ENCODE results near the gene TMEM132A.
"Not testable (repeated sequence)": the region's sequence is repeated elsewhere in the genome, so short reads cannot be mapped to it uniquely, and the experiment has no call there.

The TMEM132A gene

DNA sequence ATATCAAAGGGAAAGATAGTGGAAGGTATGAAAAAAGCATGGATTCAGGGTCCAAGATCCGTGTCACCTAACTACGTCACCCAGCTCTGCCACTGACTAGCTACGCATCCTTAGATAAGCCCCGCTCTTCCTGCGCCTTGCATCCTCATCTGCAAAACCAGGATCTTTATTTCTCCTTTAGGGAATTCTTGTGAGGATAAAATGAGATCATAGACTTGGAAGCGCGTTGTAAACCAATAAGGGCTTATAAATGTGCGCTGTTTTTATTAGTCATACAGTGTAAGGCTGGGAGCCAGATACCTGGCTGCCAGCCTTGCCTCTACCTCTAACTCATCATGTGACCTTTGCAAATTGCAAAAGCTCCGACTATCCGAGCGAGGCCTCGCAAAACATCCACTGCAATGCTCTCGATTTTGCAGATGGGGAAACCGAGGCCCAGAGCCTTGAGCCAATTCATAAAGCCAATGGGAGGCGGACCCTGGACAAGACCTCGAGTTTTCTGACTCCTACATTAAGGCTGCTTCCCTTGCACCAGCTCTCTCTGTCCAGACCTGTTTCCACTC, 18.6 kb upstream of the TMEM132A start:
- DNase-seq = no peak

DNA sequence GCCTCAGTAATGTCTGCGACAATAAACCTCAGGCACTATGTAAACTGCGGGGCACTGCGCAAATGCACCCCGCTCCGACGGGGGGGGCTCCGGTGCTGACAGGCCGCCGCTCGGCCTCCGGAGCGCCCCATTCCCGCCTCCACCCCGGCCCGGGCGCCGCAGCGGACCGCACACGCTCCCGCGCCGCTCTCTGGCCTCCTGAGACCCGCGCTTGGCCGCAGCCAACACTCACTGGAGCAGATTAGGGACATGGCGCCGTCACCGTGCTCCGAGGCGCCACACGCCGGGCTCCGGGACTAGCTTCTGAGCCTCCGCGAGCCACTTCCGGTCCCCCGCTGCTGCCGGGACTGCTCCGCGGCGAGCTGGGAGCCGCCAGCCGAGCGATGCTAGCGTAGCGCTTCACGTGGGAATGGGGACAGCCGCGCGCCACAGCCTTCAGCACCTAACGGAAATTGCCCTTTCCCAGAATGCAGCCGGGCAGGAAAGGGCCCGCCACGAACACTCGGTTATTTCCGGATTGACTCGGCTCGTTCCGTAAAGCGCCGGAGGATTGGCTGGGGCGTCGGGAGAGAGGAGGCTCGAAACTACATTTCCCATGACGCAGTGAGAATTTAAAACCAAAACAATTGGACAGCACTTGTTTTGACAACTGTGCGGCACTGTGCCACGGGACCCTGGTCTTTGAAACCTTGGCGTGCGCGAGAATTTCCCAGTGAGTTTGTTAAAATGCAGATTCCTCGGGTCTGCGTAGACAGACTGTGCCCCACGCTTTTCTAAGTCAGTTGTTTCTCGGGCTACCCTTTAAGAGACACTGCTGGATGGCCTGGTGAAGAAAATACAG, 17.9 kb upstream of the TMEM132A start, which contains the start of gene PRPF19:
Gene PRPF19 (minus strand): TSS at position 454 of the 841 bp plus-strand sequence. CDS start 203 bp downstream, at position 251.
- peak; percentile 94 for DNase-seq

DNA sequence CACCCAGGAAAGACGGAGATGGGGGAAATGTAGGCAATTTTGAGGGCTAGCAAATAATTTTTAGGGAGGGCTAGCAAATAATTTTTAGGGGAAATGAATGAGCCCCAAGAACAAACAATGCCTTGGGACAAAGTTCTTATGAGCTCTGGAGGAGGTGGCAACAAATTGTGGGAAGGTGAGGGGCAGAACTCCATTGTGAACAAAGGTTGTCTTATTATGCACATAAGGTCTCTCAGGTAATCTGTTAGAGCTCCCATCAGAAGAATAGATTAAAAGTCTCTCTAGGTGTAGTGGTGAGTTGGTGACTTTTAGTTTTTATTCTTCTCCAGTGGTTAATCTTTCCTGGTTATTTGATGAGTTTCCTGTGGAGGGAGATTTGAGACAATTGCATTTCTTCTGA, 15.5 kb upstream of the TMEM132A start:
- no peak for DNase-seq

DNA sequence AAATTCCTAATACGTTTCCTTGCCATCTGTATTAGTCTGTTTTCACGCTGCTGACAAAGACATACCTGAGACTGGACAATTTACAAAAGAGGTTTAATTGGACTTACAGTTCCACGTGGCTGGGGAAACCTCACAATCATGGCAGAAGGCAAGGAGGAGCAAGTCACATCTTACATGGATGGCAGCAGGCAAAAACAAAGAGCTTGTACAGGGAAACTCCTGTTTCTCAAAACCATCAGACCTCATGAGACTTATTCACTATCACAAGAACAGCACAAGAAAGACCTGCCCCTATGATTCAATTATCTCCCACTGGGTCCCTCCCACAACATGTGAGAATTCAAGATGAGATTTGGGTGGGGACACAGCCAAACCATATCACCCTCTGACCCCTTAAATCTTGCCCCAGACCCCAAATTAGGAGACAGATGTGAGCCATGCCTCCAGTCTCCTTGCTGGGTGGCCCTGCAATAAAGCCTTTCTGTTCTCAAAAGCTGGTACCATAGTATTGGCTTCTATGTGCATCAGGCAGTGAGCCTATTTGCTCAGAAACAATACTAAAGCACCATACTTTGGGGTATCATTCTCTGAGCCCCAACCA, 14.5 kb upstream of the TMEM132A start:
- DNase-seq = not testable (repeated sequence)

DNA sequence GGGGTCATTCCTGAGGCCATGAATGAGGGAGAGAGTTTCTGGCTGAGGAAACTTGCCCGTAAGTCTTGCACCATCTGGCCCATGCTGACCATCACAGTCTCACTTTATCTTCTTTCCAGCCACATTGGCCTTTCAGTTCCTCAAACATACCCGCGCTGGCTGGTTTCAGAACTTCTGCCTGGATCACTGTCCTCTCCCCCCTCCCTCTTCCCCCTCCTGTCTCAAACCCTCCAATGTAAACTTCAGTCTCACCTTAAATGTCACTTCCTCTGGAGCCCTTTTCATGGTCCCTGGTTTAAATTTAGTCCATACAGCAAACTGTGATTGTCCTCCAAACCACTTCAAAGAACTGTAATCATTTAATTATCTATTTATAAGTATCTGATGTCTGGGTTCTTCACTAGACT, 14.0 kb upstream of the TMEM132A start:
- DNase-seq = no peak

DNA sequence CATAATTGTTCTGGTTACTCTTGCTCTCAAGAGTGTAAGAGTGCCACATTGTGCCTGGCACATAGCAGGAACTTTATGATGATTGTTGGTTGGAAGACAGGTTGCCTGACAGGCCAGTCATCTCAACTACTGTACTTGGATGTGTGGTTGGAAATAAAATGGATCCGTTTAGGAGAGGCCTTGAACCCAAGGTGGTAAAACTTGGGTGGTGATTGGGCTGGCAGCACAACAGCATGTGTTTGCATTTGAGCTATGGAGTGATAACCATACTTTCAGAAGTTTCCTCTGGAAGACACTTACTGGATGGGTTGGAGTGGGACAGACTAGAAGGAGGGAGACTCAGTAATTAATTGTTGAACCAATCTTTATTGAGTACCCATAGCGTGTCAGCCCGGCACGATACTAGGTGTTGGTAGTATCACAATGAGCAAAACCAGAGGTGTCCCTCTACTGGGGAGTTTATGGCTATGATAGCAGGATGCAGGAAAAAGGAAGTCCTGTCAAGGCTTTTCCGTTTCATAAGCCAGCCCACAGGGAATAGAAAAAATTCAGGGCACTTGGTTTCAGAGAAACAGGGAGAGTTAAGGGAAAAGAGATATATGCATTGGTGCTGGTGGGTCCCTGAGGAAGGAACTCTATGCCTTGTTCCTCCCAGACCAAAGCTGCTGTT, 13.4 kb upstream of the TMEM132A start:
- peak; percentile 59 for DNase-seq

DNA sequence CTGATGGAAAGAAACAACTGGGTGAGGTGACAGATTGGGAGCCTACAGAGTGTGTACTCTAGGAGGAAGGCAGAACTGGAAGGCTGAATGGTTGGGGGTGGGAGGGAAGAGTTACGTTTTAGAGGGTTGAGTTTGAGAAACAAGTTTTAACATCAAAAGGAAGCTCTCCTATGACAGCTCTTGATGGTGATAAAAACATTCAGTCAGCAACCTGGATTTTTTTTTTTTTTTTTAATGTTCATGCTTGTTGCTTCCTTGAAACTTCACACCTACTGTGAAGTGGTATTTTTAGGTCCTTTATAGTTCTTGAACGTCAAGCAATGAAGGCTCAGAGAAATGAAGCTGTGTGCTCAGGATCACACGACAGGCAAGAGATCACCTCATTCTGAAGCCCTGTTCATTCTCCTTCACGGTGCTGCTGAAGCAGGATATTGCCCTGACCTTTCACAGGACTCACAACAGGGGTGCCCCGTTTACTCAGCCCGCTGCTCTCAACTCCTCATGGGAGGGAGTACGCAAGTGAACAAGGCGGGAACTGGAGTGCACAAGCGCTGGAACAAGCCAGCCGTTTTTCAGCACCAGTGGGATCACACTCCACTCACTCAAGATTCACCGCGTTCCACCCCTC, 11.9 kb upstream of the TMEM132A start:
- DNase-seq = no peak

DNA sequence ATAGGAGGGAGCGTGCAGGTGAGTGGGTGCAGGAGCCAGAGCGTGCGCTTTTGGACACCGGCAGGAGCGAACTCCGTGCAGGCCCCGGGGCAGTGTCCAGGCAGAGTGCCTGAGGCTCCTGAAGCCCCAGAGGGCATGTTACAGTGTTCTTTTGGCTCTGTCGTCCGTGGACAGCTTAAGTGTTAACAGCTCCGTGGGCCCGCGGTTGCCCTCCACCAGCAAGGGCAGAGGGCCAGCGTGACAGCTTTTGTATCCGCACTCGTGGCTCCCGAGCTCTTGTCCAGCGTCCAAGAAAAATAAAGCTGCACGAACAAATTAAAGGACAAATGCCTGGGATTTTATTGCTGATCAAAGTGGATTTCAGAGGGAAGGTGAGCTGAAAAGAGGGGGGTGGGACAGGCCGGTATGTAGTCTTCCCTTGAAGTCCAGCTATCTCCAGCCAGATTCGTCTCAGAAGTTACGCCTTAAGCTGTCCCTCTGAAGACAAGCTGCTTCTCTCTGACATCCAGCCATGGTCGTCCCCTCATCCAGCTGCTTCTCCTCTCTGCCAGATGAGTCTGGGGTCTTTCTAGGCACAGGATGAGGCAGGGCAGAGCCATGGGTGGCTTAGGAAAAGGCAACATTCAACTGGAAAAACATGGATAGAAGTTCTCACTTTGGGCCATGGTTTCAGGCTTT, 11.3 kb upstream of the TMEM132A start:
- DNase-seq = no peak

DNA sequence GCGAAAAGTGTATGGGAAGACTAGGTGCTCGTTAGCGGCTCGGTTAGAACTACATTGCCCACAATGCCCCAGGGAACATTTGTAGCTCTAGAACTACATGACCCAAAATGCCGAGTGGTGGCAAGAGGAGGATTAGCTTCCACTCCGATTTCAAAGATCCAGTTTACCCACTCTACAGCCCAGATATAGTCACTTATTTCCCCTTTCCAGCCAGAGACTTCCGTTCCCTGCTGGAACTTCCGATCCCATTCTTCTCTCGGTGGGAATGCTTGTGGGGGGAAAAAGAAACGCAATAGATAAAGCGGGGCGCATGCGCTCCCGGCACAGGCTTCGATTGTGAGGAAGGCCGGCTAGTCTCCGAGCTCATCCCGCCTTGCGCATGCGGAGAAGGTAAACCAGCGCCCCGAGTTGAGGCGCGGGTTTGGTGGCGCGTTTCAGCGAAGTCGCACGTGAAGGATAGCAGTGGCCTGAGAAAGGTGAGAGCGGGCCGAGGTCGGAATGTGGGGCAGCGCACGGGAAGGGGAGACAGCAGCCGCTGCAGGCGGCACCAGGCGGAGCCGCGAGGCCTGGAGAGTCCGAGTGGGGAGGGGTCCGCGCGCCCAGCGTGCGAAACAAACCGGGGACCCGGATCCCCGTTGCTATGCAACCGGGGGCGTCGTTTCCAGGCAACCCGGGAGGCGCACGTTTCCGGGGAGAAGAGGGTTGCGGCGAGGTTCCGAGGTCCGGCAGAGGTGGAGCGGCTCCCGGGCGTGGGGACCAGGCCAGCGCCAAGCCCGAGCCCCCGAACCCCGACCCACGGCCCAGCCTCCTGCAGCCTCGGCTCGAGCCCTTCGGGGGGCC, 10.2 kb upstream of the TMEM132A start, which contains the start of gene TMEM109:
Gene TMEM109 (plus strand): TSS at position 366 of the 840 bp plus-strand sequence. CDS start 5,536 bp downstream, outside the sequence.
- DNase-seq = peak; percentile 75

DNA sequence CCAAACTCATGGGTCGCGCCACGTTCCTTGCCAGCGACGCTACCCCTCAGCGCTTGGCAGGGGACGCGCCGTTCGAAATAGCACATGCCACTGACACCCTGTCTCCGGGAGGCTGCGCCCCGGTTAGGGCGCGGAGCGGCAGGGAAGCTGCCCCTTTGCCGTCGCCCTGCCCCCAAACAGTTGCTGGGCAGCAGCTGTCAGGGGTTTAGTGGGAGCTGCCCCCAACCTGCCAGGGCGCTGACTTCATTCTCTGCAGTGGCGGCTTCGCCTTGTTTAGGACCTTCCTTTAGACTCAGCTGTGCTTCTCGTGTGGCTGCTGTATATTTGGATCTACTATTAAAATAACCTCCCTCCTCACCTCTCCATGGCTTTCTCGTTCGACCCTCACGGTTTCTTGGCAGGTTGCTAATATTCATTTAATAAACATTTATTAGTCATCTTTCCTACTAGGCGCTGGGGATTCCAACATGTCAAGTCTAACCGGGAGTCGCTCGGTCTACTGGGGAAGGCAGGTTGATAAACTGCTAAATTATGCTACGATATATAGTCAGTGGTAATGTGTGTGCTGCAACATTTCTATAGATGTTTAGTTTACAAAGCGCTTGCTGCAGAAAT, 9.5 kb upstream of the TMEM132A start:
- no peak for DNase-seq

DNA sequence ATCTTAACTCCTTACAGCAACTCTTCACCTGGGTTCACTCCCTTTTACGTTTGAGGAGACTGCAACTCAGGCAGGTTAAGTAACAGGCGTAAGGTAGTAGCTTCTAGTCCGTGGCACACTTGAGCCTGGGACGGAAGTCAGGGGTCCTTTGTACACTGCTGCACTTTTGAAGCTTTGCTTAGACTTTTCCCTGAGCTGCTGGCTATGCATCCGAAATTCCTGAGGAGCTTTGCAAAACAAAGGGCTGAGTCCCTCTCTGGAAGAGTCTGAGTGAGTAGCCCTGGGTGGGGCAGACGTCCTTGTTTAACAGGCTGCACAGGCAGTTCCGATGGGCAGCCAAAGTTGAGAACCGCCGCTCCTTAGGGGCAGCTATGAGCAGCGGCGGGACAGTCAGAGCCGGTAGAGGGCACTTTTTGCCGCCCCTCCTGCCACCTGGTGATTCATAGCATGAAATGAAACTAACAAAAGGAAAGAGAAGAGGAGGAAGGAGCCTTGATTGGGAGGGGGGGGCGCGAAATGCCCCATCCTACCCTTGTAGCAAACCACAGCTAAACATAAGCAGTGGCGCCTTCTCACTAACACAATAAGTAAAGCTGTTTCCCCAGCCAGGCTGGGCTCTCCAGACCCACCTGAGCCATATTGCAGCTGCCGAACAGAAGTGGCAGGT, 8.9 kb upstream of the TMEM132A start:
- peak; percentile 11 for DNase-seq

DNA sequence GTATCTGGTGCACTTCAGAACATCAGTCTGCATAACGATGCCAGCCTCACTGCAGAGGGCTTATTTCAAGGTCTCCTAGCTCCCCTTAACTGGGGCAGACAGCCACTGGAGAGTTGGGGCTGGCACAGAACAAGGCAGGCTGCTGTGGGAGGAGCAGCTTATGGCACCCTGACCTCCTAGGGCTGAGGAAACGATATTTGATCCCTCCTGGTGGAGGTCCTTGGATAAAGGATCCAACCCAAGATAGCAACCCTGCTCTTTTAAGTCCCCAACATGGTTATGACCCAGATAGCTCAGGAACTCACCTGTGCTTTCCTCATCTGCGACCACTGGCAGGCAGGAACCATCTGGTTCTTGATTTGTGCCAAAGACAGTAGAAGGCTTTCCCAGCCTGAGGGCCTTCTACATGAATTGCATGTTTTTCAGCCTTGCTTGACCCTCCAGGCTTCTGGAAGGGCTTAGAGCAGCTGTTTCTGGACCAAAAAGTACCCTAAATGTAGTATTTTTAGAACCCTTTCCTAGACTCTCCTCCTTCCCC, 7.5 kb upstream of the TMEM132A start:
- no peak for DNase-seq

DNA sequence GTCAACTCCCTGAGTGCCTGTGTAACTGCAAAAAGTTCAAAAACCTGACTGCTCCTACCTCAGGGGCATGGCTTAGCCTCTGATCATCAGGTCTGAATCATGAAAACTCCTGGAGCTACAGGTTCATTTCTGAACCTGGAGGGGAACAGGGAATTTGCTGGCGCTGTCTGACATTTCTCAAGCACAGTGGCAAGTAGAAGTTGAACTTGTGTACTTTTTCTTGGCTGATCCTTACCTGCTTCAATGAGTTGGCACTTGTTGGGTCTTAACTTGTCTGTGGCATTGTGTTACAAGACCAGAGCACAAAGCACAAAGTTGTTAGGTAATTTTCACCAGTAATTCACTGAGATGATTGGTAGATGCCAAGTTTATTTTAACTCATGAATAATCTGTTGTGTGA, 7.0 kb upstream of the TMEM132A start:
- DNase-seq = no peak

DNA sequence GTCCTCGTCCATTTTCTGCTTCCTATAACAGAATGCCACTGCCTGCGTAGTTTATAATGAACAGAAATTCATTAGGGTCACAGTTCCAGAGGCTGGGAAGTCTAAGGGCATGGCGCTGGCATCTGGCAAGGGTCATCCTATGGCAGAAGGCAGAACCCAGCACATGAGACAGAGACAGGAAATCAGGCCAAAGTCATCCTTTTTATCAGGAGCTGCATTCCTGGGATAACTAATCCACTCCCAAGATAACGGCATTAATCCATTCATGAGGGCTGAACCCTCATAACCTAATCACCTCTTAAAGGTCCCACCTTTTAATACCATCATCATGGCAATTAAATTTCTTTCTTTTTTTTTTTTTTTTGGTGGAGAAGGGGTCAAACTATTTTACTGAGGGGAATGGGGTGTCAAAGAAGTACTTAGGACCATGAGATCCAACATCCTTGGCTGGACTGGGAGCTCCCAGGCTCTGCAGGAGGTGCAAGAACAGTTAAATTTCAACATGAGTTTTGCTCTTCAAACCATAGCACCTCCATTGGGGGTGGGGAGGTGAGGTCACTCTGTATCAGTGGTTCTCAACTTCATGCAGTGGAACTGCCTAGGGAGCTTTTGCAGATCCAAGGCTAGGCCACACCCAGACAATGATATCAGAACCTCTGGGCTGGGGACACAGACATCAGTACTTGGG, 5.9 kb upstream of the TMEM132A start:
- DNase-seq = no peak

DNA sequence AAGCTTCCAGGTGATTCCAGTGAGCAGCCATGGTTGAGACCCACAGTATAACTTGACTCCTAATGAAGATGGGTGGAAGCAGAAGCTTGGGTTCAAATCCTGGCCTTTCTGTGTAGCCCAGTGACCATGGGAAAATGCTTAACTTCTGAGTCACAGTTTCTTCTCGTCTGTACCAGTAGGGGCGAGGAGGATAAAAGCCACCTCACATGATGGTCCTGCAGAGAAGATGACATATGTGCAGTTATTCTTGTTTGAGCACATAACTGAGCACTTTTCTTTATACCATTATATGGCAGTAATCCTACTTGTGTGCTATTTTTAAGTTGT, 5.4 kb upstream of the TMEM132A start:
- DNase-seq = no peak

DNA sequence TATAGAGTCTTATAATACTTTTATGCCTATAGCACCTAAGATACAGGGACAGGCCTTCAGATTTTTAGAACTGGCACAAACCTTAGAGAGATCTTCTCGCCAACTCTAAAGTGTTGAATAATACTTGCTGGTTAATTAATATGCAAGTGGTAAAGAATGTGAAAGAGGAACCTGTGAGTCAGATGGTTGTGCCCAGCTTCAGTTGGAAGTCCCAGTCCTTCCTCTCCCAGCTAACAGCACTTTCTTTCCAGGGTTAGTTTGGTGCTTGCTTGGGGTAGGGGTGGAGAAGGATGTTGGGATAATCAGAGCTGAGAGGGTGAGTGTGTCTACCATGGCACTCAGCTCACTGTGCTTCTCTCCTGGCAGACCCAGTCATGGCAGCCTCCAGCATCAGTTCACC, 4.9 kb upstream of the TMEM132A start:
- DNase-seq = no peak

DNA sequence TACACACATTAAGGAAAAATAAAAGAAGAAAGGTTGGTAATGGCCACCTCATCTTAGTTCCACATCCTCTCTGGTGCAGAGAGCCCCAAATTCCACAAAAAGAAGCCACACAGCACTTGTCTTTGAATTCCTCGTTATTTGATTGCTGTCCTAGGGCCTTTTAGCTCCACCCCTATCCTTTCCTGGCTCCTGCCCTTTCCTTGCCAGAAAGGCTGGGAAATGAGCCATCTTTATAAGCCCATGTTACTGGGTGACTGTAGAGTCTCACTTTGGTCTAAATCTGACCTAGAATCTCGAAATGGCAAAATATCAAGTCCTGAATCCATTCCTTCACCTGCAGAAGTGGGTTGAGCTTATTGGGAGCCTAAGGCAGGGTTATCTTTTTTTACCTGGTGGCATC, 4.3 kb upstream of the TMEM132A start:
- DNase-seq = no peak

DNA sequence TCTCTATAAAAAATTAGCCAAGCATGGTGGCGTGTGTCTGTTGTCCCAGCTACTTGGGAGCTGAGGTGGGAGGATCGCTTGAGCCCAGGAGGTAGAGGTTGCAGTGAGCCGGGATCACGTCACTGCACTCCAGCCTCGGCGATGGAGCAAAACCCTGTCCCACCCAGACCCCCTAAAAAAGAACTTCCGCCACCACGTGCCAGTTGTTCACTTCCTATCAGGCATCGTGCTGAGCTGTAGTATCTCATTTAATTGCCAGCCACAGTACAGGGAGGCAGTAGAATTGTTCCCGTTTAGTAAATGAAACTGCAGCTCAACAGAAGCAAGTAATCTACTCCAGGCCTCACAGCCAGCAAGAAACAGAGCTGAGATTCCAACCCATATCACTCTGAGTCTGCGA, 3.0 kb upstream of the TMEM132A start:
- no peak for DNase-seq

DNA sequence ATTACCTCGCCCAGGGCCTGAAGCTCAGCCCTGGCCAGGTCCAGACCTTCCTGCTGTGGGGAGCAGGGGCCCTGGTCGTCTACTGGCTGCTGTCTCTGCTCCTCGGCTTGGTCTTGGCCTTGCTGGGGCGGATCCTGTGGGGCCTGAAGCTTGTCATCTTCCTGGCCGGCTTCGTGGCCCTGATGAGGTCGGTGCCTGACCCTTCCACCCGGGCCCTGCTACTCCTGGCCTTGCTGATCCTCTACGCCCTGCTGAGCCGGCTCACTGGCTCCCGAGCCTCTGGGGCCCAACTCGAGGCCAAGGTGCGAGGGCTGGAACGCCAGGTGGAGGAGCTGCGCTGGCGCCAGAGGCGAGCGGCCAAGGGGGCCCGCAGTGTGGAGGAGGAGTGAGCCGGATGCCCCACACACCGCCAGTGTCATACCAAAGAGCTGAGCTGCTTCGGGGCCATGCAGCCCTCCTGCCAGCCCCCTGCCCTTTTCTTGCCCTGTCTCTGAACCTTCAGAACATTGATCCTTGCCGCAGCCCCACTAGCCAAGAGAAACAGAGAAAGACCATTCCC, 2.4 kb upstream of the TMEM132A start:
- no peak for DNase-seq

Data from GF-D8 (cell line).